AG04450 (cell line): Measurements from ENCODE around the gene GATA1. TPM values are rescaled to one million over a fixed set of nuclear protein-coding genes. Genes with fewer than 3 reads are reported as not detected.

Experiments used
- CTCF ChIA-PET: fragments of 300-600, 350-600 bp; formaldehyde crosslinking; extraction: SDS; loops from one replicate; lab custom pipeline; 2022; ENCODE audit warnings: antibody characterized with exemption, inconsistent platforms; lab: Charles Lee
- POLR2A ChIA-PET: fragments of 350-600 bp; formaldehyde crosslinking; extraction: SDS; loops from one replicate; lab custom pipeline; 2021; ENCODE audit warnings: antibody characterized with exemption, inconsistent platforms; lab: Yijun Ruan, JAX
- DNase-seq: peaks from one replicate; pipeline ENCODE4 v3.0.0-alpha.2; 2011; ENCODE audit warnings: low read depth, low spot score
- H3K27ac ChIP-seq: one replicate; pipeline ENCODE4 v1.5.1; 2012; ENCODE audit warnings: low read depth, low read length, control low read depth
- H3K27me3 ChIP-seq: one replicate; pipeline ENCODE4 v1.6.0; 2012; ENCODE audit warnings: low read length; ENCODE audit not compliant: control insufficient read depth, insufficient read depth
- H3K4me3 ChIP-seq: 2 replicates; pipeline ENCODE4 v1.5.1; 2011; ENCODE audit warnings: mild to moderate bottlenecking, low read depth, low read length, control low read depth
- H3K9me3 ChIP-seq: 2 replicates; pipeline ENCODE4 v1.5.1; 2012; ENCODE audit warnings: low read length; ENCODE audit not compliant: control insufficient read depth, insufficient read depth
- polyA minus RNA-seq: library from RNA; depleted of rRNA, polyadenylated mRNA; stranded (reverse); fragments of >200 nt; gene quantifications from 2 replicates; pipeline ENCODE4 v1.2.3, GENCODE V29; 2011; rRNA and poly(A)+ RNA removed
- polyA plus RNA-seq: library from polyadenylated mRNA; depleted of rRNA; stranded (reverse); fragments of >200 nt; gene quantifications from 2 replicates; pipeline ENCODE4 v1.2.3, GENCODE V29; 2011; rRNA removed
- TF ChIP-seq, protein P1 (sequence below): IDR thresholded peaks from 2 replicates; pipeline ENCODE4 v1.5.1; 2011; ENCODE audit warnings: low read depth, low read length, control low read depth, inconsistent platforms

GATA1 gene
- not detected in 2 replicates for polyA plus RNA-seq
- polyA minus RNA-seq = not detected in 2 replicates

GRCh38 chrX:48786341-48786800, at the start of gene GATA1:
Gene GATA1, plus strand, starts transcription at chrX:48786590. Its CDS starts 4,520 bp downstream, at chrX:48791110.
- peaks cover 6% of the 10 kb centered on the region for H3K27me3 ChIP-seq
- ChIA-PET POLR2A (no interaction called here), CTCF (no interaction called here)
- no peak for DNase-seq
- H3K9me3 ChIP-seq = no peaks in the 10 kb centered on the region
- no peak within 1 kb of the TSS for H3K4me3 ChIP-seq
- H3K27ac ChIP-seq = no peak within 1 kb of the TSS
- TF ChIP-seq, protein P1, sequence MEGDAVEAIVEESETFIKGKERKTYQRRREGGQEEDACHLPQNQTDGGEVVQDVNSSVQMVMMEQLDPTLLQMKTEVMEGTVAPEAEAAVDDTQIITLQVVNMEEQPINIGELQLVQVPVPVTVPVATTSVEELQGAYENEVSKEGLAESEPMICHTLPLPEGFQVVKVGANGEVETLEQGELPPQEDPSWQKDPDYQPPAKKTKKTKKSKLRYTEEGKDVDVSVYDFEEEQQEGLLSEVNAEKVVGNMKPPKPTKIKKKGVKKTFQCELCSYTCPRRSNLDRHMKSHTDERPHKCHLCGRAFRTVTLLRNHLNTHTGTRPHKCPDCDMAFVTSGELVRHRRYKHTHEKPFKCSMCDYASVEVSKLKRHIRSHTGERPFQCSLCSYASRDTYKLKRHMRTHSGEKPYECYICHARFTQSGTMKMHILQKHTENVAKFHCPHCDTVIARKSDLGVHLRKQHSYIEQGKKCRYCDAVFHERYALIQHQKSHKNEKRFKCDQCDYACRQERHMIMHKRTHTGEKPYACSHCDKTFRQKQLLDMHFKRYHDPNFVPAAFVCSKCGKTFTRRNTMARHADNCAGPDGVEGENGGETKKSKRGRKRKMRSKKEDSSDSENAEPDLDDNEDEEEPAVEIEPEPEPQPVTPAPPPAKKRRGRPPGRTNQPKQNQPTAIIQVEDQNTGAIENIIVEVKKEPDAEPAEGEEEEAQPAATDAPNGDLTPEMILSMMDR = no peak

DNA sequence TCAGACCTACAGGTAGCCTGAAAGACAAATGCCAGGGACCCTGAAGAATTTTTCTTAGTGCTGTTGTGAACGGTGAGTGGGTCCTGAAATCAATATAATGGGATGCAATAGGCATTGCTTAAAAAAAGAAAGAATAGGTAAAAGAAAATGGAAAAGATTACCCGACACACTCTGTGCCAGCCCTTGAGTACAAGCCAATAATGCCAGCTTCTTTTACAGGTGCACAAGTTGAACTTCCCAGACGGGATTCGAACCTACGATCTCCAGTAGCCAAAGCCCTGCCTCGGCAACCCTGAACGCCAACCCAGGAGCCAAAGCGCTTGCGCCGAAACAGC, 49.5 kb upstream of the GATA1 start:
- peak overlapping the region; percentile 51 for H3K4me3 ChIP-seq
- TF ChIP-seq, protein P1 = no peak
- ChIA-PET CTCF (interaction anchor here (0.9 kb wide), 1 partner anchor 456 kb away, joined by 3 read pairs; no protein-coding TSS in a partner anchor), POLR2A (interaction anchor here (0.6 to 1.4 kb wide), 9 partner anchors 19 to 201 kb away, joined by 3 to 9 read pairs (median 4); partner anchors contain the start of genes HDAC6, PQBP1, SUV39H1 and TIMM17B)
- peak overlapping the region; percentile 11 for H3K27ac ChIP-seq
- no peaks in the 10 kb centered on the region for H3K9me3 ChIP-seq
- DNase-seq = no peak
- no peaks in the 10 kb centered on the region for H3K27me3 ChIP-seq

- Histone ChIP-seq H3K9me3 (no peaks in the 10 kb centered on the region), H3K27ac (peak overlapping the region; percentile 83), H3K4me3 (peak overlapping the region; percentile 66), H3K27me3 (no peaks in the 10 kb centered on the region)
- TF ChIP-seq, protein P1 = no peak
- ChIA-PET CTCF (interaction anchor here (0.9 kb wide), 1 partner anchor 455 kb away, joined by 3 read pairs; no protein-coding TSS in a partner anchor), POLR2A (interaction anchor here (0.6 to 1.4 kb wide), 10 partner anchors 18 to 201 kb away, joined by 3 to 9 read pairs (median 4); partner anchors contain the start of genes HDAC6, PQBP1, SUV39H1 and TIMM17B)
- peak; percentile 93 for DNase-seq
These were observed 49.0 kb upstream of the GATA1 start for GRCh38 chrX:48737213-48737938.

GRCh38 chrX:48737940-48738339, 48.5 kb upstream of the GATA1 start:
- POLR2A ChIA-PET = interaction anchor here (1.0 to 1.4 kb wide), 4 partner anchors 42 to 160 kb away, joined by 3 to 4 read pairs (median 4); partner anchors contain the start of genes PQBP1, SUV39H1 and TIMM17B
- no peaks in the 10 kb centered on the region for H3K9me3 ChIP-seq
- DNase-seq = no peak
- no peaks in the 10 kb centered on the region for H3K27me3 ChIP-seq
- H3K27ac ChIP-seq = no peak overlapping the region
- CTCF ChIA-PET = no interaction called here
- TF ChIP-seq, protein P1 = no peak
- H3K4me3 ChIP-seq = peak overlapping the region; percentile 66

DNA sequence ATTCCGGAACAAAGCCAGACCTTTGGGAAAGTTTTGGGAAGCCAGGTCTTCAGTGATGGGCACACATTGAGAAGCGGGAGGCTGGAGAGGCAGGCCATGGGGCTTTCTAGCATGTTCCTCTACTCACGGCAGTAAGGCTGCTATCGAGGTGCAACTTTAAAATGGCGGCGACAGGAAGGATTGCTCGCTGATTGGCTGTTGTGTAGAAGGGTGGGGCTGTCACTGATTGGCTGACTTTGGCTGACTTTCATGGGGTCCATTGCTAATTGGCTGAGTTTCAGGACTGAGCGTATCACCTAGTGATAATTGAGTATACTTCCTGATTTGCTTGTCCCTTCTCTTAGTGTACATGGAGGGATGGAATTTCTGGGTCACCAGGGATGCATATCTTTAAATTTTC, 44.6 kb upstream of the GATA1 start:
- POLR2A ChIA-PET = no interaction called here
- CTCF ChIA-PET = no interaction called here

More for the DNA sequence above, 44.6 kb upstream of the GATA1 start:
- H3K27ac ChIP-seq = no peak overlapping the region
- H3K4me3 ChIP-seq = no peak overlapping the region
- DNase-seq = no peak
- no peaks in the 10 kb centered on the region for H3K9me3 ChIP-seq
- TF ChIP-seq, protein P1 = no peak
- no peaks in the 10 kb centered on the region for H3K27me3 ChIP-seq
